NB4 (cell line): ENCODE measurements around the gene STAM.

ENCODE experiments used
- CTCF ChIP-seq: IDR thresholded peaks from one replicate; pipeline ENCODE4 v1.5.1; 2012; ENCODE audit warnings: low read depth, low read length
- MAX ChIP-seq: IDR thresholded peaks from 2 replicates; pipeline ENCODE4 v1.6.1; 2011; ENCODE audit warnings: low read depth, low read length
- MYC ChIP-seq: IDR thresholded peaks from 2 replicates; pipeline ENCODE4 v1.6.1; 2011; ENCODE audit warnings: low read depth, low read length
- POLR2A ChIP-seq: IDR thresholded peaks from 2 replicates; pipeline ENCODE4 v1.6.1; 2011; ENCODE audit warnings: mild to moderate bottlenecking; ENCODE audit not compliant: insufficient read length; ENCODE audit errors: extremely low read depth

GRCh38 chr10:17683541-17683940, 39.6 kb downstream of the STAM start:
- TF ChIP-seq MYC (no peak), CTCF (no peak), POLR2A (no peak), MAX (no peak)
